RWPE2 (cell line): Measurements from ENCODE around the gene P2RX2.

Experiments
- ATAC-seq: fragments of 200-7000 bp; cut with Tn5 transposase; 3 replicates; pipeline ENCODE4 v1.9.1; 2021; ENCODE audit warnings: low read depth
- DNase-seq: peaks from one replicate; pipeline ENCODE4 v3.0.0-alpha.2; 2020; ENCODE audit warnings: low spot score
- H3K27ac ChIP-seq: fragments of 450-650 bp; 2 replicates; pipeline ENCODE4 v1.5.1; 2017; ENCODE audit warnings: mild to moderate bottlenecking; ENCODE audit not compliant: poor library complexity, severe bottlenecking
- H3K27me3 ChIP-seq: fragments of 250-450 bp; sonication (Bioruptor Pico); 2 replicates; pipeline ENCODE4 v1.5.1; 2021; ENCODE audit warnings: mild to moderate bottlenecking, moderate library complexity; ENCODE audit not compliant: insufficient read depth, poor library complexity, severe bottlenecking
- H3K36me3 ChIP-seq: fragments of 250-450 bp; sonication (Bioruptor Pico); 2 replicates; pipeline ENCODE4 v1.5.1; 2020; ENCODE audit warnings: low read depth, mild to moderate bottlenecking, moderate library complexity
- H3K4me1 ChIP-seq: fragments of 250-450 bp; sonication (Bioruptor Pico); 2 replicates; pipeline ENCODE4 v1.5.1; 2021; ENCODE audit warnings: mild to moderate bottlenecking, moderate library complexity; ENCODE audit not compliant: insufficient read depth, poor library complexity, severe bottlenecking
- H3K4me3 ChIP-seq: fragments of 250-450 bp; sonication (Bioruptor Pico); 2 replicates; pipeline ENCODE4 v1.5.1; 2021; ENCODE audit warnings: mild to moderate bottlenecking, moderate library complexity; ENCODE audit not compliant: severe bottlenecking
- H3K9me3 ChIP-seq: fragments of 250-450 bp; sonication (Bioruptor Pico); 2 replicates; pipeline ENCODE4 v1.5.1; 2021; ENCODE audit warnings: mild to moderate bottlenecking, moderate library complexity; ENCODE audit not compliant: severe bottlenecking
- CTCF ChIP-seq: fragments of 450-650 bp; IDR thresholded peaks from one replicate; pipeline ENCODE4 v1.5.1; 2017; ENCODE audit warnings: mild to moderate bottlenecking, moderate library complexity; ENCODE audit not compliant: poor library complexity, severe bottlenecking

The P2RX2 gene

DNA sequence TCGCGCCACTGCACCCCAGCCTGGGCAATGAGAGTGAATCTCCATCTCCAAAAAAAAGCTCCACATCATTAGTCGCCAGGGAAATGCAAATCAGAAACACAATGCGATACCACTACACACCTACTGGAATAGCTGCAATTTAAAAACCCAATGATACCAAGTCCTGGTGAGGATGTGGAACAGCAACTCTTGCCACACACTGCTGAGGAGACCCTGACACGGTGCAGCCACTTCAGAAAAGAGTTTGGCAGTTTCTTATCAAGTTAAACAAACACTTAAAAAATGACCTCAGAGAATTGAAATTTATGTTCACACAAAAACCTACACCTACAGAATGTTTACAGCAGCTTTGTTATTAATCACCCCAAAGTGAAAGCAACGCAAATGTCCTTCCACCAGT lies 12.1 kb downstream of the P2RX2 start:
- no peaks in the 10 kb centered on the region for H3K4me1 ChIP-seq
- H3K36me3 ChIP-seq, result peaks cover 69% of the 10 kb centered on the region
- H3K27me3 ChIP-seq, result no peaks in the 10 kb centered on the region
- no peak for TF ChIP-seq CTCF
- DNase-seq (no peak), ATAC-seq (no peak)
- no peaks in the 10 kb centered on the region for H3K9me3 ChIP-seq
- no peak overlapping the region for H3K4me3 ChIP-seq
- no peak overlapping the region for H3K27ac ChIP-seq

DNA sequence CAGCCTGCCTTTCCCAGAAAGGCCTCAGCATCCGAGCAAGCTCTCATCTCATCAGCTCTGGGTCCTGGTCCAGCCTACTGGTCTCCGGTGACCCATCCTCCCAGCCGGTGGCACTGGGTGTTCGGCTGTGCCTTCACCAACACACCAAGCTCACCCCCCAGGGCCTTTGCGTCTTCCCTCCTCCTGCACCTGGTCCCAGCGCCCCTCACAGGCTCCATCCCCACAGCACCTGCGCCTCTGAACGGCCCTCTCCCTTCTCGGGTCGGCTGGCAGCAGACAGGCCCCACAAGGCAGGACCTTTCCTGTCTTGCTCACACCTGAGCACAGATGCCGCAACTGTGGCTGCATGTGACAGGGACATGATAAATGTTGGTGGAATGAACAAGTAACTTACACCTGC lies 13.1 kb downstream of the P2RX2 start:
- no peak for TF ChIP-seq CTCF
- H3K36me3 ChIP-seq, result peaks cover 69% of the 10 kb centered on the region
- ATAC-seq, result no peak

DNA sequence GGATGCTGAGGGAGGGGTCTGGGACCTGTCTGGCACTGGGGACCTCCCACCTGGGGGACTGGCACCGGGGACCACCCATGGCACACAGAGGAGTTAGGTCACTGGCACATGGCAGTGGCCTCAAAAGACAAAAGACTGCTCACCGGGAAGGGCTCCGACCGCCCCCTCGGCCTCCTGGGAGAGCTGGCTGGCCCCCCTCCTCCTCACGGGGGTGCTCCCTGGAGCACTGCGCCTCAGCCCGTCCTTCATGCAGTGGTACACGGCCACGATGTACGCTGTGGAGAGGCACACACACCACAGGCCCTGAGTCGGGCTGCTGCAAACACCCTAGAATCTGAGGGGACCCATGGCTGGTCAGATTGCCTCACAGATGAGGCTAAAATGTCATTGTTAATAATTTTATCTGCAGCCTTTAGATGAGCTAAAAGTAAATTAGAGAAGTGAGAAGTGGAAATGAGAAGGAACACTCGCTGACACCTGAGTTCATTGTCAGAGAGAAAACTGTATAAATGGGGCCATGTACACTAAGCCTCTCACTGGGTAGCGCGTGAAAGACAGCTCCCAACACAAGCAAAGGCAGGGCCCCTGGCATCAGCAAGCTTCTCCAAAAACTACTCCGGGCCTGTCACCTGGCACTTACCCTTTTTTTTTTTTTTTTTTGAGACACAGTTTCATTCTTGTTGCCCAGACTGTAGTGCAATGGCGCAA lies 14.1 kb downstream of the P2RX2 start:
- ATAC-seq (no peak), DNase-seq (no peak)
- Histone ChIP-seq H3K27me3 (no peaks in the 10 kb centered on the region), H3K4me1 (no peaks in the 10 kb centered on the region), H3K36me3 (peaks cover 73% of the 10 kb centered on the region), H3K9me3 (no peaks in the 10 kb centered on the region), H3K27ac (no peak overlapping the region), H3K4me3 (no peak overlapping the region)
- no peak for TF ChIP-seq CTCF

More for the DNA sequence above, 13.1 kb downstream of the P2RX2 start:
- Histone ChIP-seq H3K27me3 (no peaks in the 10 kb centered on the region), H3K4me3 (no peak overlapping the region), H3K27ac (no peak overlapping the region), H3K9me3 (no peaks in the 10 kb centered on the region), H3K4me1 (no peaks in the 10 kb centered on the region)
- no peak for DNase-seq

GRCh38 chr12:132633398-132633797 lies 14.8 kb downstream of the P2RX2 start:
- no peaks in the 10 kb centered on the region for H3K4me1 ChIP-seq
- DNase-seq, result no peak
- no peak overlapping the region for H3K27ac ChIP-seq
- no peak overlapping the region for H3K4me3 ChIP-seq
- no peak for ATAC-seq
- no peaks in the 10 kb centered on the region for H3K27me3 ChIP-seq
- TF ChIP-seq CTCF, result no peak
- no peaks in the 10 kb centered on the region for H3K9me3 ChIP-seq
- H3K36me3 ChIP-seq, result peaks cover 77% of the 10 kb centered on the region

GRCh38 chr12:132633901-132634300 lies 15.3 kb downstream of the P2RX2 start:
- DNase-seq, result no peak
- Histone ChIP-seq H3K27me3 (no peaks in the 10 kb centered on the region), H3K4me1 (no peaks in the 10 kb centered on the region), H3K27ac (no peak overlapping the region), H3K9me3 (no peaks in the 10 kb centered on the region), H3K4me3 (no peak overlapping the region), H3K36me3 (peaks cover 82% of the 10 kb centered on the region)
- no peak for ATAC-seq
- no peak for TF ChIP-seq CTCF
